ENCODE results near the gene TSHR.

DNA sequence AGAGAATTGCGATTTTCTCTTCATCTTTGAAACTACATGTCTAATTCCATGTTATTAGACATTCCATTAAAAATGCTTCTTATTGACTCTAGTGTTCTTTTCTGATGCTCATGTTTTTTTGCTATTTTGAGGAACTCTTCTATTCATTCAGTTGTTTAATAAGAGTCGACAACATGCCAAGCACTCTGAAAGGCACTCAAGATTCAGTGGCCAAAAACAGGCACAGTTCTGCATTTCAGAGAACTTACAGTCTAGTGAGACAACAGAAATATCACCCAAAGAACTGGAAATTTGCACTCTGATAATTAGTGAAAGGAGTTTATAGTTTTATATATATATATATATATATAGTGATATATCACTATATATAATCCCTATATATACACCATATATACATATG lies 111.7 kb downstream of the TSHR start:
- no peak for TF ChIP-seq TOX (CRISPR knock-in tag; IDR thresholded peaks at IDR 0.05; ENCODE audit: borderline replicate concordance)
- TF ChIP-seq, protein P1, sequence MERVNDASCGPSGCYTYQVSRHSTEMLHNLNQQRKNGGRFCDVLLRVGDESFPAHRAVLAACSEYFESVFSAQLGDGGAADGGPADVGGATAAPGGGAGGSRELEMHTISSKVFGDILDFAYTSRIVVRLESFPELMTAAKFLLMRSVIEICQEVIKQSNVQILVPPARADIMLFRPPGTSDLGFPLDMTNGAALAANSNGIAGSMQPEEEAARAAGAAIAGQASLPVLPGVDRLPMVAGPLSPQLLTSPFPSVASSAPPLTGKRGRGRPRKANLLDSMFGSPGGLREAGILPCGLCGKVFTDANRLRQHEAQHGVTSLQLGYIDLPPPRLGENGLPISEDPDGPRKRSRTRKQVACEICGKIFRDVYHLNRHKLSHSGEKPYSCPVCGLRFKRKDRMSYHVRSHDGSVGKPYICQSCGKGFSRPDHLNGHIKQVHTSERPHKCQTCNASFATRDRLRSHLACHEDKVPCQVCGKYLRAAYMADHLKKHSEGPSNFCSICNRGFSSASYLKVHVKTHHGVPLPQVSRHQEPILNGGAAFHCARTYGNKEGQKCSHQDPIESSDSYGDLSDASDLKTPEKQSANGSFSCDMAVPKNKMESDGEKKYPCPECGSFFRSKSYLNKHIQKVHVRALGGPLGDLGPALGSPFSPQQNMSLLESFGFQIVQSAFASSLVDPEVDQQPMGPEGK (CRISPR knock-in tag; IDR thresholded peaks at IDR 0.05; ENCODE audit: borderline replicate concordance), result no peak
- TF ChIP-seq ZNF8 (CRISPR knock-in tag; IDR thresholded peaks at IDR 0.05), result no peak
- no peak for TF ChIP-seq ARNTL (CRISPR knock-in tag; IDR thresholded peaks at IDR 0.05; ENCODE audit: borderline replicate concordance, low read depth)
- TF ChIP-seq, protein P2, sequence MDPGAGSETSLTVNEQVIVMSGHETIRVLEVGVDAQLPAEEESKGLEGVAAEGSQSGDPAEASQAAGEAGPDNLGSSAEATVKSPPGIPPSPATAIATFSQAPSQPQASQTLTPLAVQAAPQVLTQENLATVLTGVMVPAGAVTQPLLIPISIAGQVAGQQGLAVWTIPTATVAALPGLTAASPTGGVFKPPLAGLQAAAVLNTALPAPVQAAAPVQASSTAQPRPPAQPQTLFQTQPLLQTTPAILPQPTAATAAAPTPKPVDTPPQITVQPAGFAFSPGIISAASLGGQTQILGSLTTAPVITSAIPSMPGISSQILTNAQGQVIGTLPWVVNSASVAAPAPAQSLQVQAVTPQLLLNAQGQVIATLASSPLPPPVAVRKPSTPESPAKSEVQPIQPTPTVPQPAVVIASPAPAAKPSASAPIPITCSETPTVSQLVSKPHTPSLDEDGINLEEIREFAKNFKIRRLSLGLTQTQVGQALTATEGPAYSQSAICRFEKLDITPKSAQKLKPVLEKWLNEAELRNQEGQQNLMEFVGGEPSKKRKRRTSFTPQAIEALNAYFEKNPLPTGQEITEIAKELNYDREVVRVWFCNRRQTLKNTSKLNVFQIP (CRISPR knock-in tag; IDR thresholded peaks at IDR 0.05; ENCODE audit: borderline replicate concordance, low read depth), result no peak
- TF ChIP-seq CREB5 (CRISPR knock-in tag; IDR thresholded peaks at IDR 0.05; ENCODE audit: low read depth), result no peak

Data from SK-N-SH treated with all-trans-retinoic acid at 6 μM for 48 hours (cell line).